Spinal cord (tissue), 10 donors: ENCODE measurements around the gene FCN2. TPM values are rescaled to one million over a fixed set of nuclear protein-coding genes. Genes with fewer than 3 reads are reported as not detected.

ENCODE experiments used
- DNase-seq, 6 donors: peaks; one replicate each; pipeline versions ENCODE4 v3.0.0 to v3.0.0-alpha.2; 2013 to 2015; ENCODE audit warnings: low spot score in 6 of 6, low read depth in 4 of 6
- H3K27ac ChIP-seq: one replicate; pipeline ENCODE4 v1.5.1; 2013; ENCODE audit warnings: low read depth, low read length, control low read depth
- H3K27me3 ChIP-seq: one replicate; pipeline ENCODE4 v1.6.1; 2013; ENCODE audit warnings: low read length; ENCODE audit not compliant: control insufficient read depth, insufficient read depth
- H3K36me3 ChIP-seq: one replicate; pipeline ENCODE4 v1.6.1; 2013; ENCODE audit warnings: low read length; ENCODE audit not compliant: control insufficient read depth, insufficient read depth
- H3K4me1 ChIP-seq: one replicate; pipeline ENCODE4 v1.6.1; 2013; ENCODE audit warnings: low read length; ENCODE audit not compliant: control insufficient read depth, insufficient read depth
- H3K4me3 ChIP-seq: one replicate; pipeline ENCODE4 v1.5.1; 2013; ENCODE audit warnings: low read depth, low read length, control low read depth
- H3K9me3 ChIP-seq: one replicate; pipeline ENCODE4 v1.6.1; 2013; ENCODE audit warnings: low read length; ENCODE audit not compliant: control insufficient read depth, insufficient read depth
- WGBS: methylation state at CpG from one replicate; pipeline ENCODE4 v1.1.5; 2013; ENCODE audit warnings: missing lambda C conversion rate; ENCODE audit not compliant: insufficient coverage; 5-methylcytosine and 5-hydroxymethylcytosine counted together
- polyA plus RNA-seq, 2 donors: library from polyadenylated mRNA; unstranded; fragments of 120-200 nt; gene quantifications; one replicate each; pipeline ENCODE4 v1.2.1, GENCODE V29; 2013; ENCODE audit not compliant: insufficient read length in 2 of 2
- total RNA-seq, 2 donors: library from RNA; depleted of rRNA in 1 of 2; stranded (reverse); fragments of 120-200 nt in 1 of 2; fragments of >200 nt in 1 of 2; gene quantifications; one replicate each; pipeline versions ENCODE4 v1.2.3 to v1.2.4, GENCODE V29; 2013 to 2014
- donor health status: healthy.

Gene FCN2
- total and polyA plus RNA-seq, 4 donors = not detected

GRCh38 chr9:134877541-134877940 is 3.1 kb upstream of the FCN2 start:
- no peaks in the 10 kb centered on the region for H3K27me3 ChIP-seq
- no peak overlapping the region for H3K4me3 ChIP-seq
- peaks cover 6% of the 10 kb centered on the region for H3K4me1 ChIP-seq
- WGBS = 94% methylated on average over 3 of the region's 4 CpGs
- no peaks in the 10 kb centered on the region for H3K36me3 ChIP-seq
- no peaks in the 10 kb centered on the region for H3K9me3 ChIP-seq
- no peak for DNase-seq
- H3K27ac ChIP-seq = no peak overlapping the region

GRCh38 chr9:134879664-134880483 is 736 bp upstream of the FCN2 start:
- Histone ChIP-seq H3K9me3 (no peaks in the 10 kb centered on the region), H3K27me3 (no peaks in the 10 kb centered on the region), H3K4me3 (no peak overlapping the region), H3K4me1 (peaks cover 6% of the 10 kb centered on the region), H3K36me3 (no peaks in the 10 kb centered on the region), H3K27ac (no peak overlapping the region)
- 97% methylated on average over 9 of the region's 13 CpGs for WGBS
- DNase-seq = no peak

- Histone ChIP-seq H3K27ac (no peak overlapping the region), H3K4me1 (peaks cover 6% of the 10 kb centered on the region), H3K4me3 (no peak overlapping the region), H3K36me3 (no peaks in the 10 kb centered on the region), H3K27me3 (no peaks in the 10 kb centered on the region), H3K9me3 (no peaks in the 10 kb centered on the region)
- 95% methylated on average over 13 of the region's 13 CpGs for WGBS
- DNase-seq = no peak
These were observed 682 bp downstream of the FCN2 start for GRCh38 chr9:134881313-134881670.

GRCh38 chr9:134882204-134882785 is 1.7 kb downstream of the FCN2 start:
- Histone ChIP-seq H3K4me1 (peaks cover 6% of the 10 kb centered on the region), H3K27ac (no peak overlapping the region), H3K36me3 (no peaks in the 10 kb centered on the region), H3K9me3 (no peaks in the 10 kb centered on the region), H3K27me3 (no peaks in the 10 kb centered on the region), H3K4me3 (no peak overlapping the region)
- no peak for DNase-seq
- WGBS = 87% methylated on average over 3 of the region's 3 CpGs

- Histone ChIP-seq H3K27me3 (no peaks in the 10 kb centered on the region), H3K4me3 (no peak overlapping the region), H3K36me3 (no peaks in the 10 kb centered on the region), H3K4me1 (peaks cover 6% of the 10 kb centered on the region), H3K9me3 (no peaks in the 10 kb centered on the region), H3K27ac (no peak overlapping the region)
- DNase-seq = no peak
- 94% methylated on average over 18 of the region's 18 CpGs for WGBS
These were observed 2.6 kb downstream of the FCN2 start for GRCh38 chr9:134883040-134883782.

GRCh38 chr9:134884492-134884891 is 3.9 kb downstream of the FCN2 start:
- 90% methylated on average over 3 of the region's 8 CpGs for WGBS
- Histone ChIP-seq H3K27ac (no peak overlapping the region), H3K36me3 (no peaks in the 10 kb centered on the region), H3K27me3 (no peaks in the 10 kb centered on the region), H3K9me3 (no peaks in the 10 kb centered on the region), H3K4me1 (peaks cover 6% of the 10 kb centered on the region), H3K4me3 (no peak overlapping the region)
- DNase-seq = no peak

- Histone ChIP-seq H3K4me3 (no peak overlapping the region), H3K4me1 (peaks cover 6% of the 10 kb centered on the region), H3K27ac (no peak overlapping the region), H3K36me3 (no peaks in the 10 kb centered on the region), H3K27me3 (no peaks in the 10 kb centered on the region), H3K9me3 (no peaks in the 10 kb centered on the region)
- 96% methylated on average over 14 of the region's 22 CpGs for WGBS
- DNase-seq = no peak
These were observed 4.5 kb downstream of the FCN2 start for GRCh38 chr9:134885001-134885678.

GRCh38 chr9:134885679-134886412 is 5.2 kb downstream of the FCN2 start:
- Histone ChIP-seq H3K4me3 (no peak overlapping the region), H3K9me3 (no peaks in the 10 kb centered on the region), H3K27me3 (no peaks in the 10 kb centered on the region), H3K4me1 (no peaks in the 10 kb centered on the region), H3K36me3 (no peaks in the 10 kb centered on the region), H3K27ac (no peak overlapping the region)
- WGBS = 86% methylated on average over 24 of the region's 24 CpGs
- DNase-seq = no peak

- Histone ChIP-seq H3K4me3 (no peak overlapping the region), H3K4me1 (no peaks in the 10 kb centered on the region), H3K36me3 (no peaks in the 10 kb centered on the region), H3K27me3 (no peaks in the 10 kb centered on the region), H3K27ac (no peak overlapping the region), H3K9me3 (no peaks in the 10 kb centered on the region)
- no peak for DNase-seq
- 92% methylated on average over 6 of the region's 11 CpGs for WGBS
These were observed 5.9 kb downstream of the FCN2 start for GRCh38 chr9:134886413-134886913.
